GM19455 (cell line): ENCODE results near the gene ADAMTS2.
"Not testable (repeated sequence)": the region's sequence is repeated elsewhere in the genome, so short reads cannot be mapped to it uniquely, and the experiment has no call there.

Experiments used
- ATAC-seq: cut with Tn5 transposase; IDR thresholded peaks from one replicate; pipeline ENCODE4 v1.9.1; 2021; ENCODE audit not compliant: unreplicated experiment

The ADAMTS2 gene

DNA sequence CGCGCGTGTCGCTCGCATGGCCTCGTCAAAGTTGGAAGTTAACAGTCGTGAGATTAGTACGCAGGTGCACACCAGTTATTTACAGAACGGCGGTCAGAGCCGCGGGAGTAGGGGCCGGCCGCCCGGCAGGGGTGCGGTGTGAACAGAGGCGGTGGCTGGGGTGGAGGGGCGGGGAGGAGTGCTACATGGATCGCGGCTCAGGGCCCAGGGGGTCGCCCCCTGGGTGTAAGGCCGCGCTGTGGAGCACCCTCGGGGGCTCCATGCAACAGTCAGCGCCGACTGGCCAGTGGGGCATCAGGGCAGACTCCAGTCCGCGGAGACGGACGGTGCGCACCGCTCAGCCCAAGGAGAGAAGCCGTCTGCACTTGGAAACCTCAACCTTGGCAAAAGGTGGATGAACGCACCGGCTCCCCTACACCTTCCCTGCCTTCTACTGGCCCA, 224.8 kb downstream of the ADAMTS2 start:
- ATAC-seq, result no peak

DNA sequence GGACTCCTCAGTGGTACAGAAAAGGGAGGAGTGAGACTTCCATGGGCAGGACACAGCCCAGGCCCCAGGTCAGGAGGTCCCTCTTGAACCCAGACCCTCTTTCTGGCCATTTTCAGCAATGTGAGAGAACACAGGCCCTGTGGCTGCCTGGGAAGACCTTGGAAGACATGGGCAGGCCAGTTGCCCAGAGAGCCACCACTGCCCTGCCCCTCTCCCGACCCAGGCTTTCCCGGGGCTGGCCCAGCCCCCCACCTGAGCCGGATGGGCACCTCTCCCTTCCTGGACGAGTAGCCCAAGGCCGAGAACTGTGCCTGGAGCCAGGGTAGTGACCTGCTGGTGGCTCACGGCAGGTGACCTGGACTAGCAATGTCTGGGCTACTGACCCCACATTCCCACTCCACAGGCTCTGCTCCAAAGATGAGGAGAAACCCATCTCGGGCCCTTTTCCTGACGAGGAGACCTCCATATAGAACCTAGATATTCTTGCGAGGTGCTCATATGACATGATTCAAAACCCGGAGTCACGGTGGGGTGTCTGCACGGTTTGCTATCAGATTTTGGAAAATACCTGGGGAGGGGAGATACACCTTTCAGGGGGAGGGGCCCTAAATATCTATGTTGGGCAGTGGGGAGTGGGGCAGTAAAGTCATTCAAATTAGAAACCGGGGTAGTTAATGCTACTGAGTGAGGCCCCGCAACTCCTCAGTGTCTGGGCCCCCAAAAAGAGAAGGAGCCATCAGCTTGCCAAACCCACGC, 225.7 kb downstream of the ADAMTS2 start:
- ATAC-seq, result no peak

DNA sequence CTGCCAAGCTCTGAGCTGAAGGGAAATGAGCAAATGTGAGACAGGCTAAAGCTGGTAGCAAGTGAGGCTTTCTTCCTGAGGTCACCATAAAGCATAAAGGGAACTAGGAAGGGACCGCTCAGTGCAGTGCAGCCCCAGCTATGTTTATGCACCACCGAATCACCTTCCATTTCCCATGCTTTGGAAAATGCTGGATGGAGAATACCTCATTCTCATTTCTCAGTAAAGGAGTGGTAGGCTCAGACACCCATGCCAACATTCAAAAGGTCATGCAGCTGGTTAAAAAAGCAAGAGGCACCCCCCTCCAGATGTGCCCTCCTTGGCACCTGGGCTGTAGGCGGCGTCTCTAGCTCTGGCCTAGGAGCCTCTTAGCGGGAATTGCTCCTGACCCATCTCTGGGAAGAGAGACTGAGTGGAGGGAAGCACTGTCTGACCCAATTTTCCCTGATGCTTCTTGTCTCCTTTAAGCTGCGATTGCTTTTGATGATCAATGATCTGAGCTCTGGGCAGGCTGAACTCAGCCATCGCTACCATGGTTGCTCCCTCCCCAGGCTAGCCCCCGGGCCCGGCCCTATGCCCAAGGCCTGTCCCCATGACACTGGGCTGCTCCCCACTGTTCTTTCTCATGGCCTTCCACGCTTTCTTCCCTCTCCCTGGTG, 226.4 kb downstream of the ADAMTS2 start:
- ATAC-seq, result no peak

DNA sequence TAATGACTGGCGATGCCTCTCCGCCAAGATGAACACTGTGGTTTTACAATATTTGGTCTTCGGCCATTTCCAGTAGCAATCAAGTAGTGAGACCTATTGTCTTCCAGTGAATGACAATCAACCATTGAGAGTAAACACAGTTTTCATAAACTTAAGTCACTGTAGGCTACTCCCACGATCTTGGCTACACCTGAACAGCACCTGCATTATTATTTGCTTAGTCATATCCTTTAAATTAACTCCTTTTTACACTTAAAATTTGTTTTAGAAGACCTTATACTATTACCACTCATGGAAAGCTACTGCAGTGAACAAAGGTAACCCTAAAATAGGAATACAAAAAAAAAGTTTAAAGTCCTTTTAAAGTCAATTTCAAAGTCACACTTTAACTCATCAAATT, 226.9 kb downstream of the ADAMTS2 start:
- ATAC-seq, result no peak

DNA sequence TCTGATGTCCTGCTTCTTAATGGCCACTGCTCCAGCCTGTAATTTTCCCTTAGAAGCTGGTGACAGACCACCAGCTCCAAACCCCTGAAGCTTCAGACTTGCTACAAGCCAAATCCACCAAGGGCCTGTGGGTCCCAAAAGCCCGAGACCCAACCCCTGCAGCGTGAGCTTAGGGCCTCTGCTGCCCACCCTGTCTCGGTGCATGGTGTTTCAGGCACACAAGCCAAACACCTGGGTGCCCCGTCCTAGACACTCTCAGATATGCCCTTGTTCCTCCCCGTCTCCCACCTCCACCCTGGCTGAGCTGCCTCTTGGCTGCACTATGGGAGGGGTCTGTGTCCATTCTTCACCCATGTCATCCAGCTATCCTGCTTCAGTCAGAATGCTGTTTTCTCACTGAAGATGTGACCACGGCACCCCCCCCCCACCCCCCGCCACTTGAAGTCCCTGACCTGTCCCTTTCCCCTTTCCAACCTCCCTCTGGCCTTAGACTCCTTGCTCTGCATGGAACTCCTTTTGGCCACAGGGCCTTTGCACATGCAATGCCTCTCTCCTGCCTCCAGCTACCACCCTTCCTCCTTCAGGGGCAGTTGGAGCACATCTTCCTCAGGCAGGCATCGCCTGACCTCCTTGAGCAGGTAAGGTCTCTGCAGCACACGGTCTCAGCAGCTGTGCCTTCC, 229.3 kb downstream of the ADAMTS2 start:
- no peak for ATAC-seq

DNA sequence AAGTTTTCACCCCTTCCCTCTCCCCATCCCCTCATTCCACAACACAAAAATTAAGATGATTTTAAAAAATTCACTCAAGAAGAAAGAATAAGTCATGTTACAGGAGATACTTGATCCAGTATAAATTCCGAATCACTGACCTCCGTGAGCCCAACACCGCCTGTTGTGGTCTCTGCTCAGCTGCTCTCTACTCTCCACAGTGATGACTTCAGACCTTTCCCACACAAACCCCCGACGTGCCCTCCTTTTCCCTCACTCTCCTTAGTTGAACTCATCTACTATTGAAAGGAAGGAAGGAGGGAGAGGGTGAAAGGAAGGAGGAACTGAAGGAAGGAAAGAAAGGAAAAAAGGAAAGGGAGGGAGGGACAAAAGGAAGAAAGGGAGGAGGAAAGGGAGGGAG, 230.0 kb downstream of the ADAMTS2 start:
- no peak for ATAC-seq

DNA sequence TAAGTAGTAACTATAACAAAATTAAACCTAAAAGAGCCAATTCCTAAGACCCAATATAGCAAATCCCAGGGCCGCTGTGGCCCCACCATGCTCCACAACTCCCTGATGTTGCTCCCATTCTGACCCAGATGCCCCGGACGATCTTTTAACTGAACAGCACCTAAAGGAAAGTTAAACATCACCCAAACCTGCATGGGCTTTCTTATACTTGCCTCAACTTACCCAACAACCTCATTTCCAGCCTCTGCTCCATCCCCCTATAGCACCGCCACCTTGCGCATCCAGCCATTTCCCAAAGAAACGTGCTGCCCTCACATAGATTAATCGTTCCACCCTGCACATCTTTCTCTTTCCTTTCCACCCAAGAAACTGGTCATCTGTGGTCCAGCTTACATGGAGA, 230.5 kb downstream of the ADAMTS2 start:
- ATAC-seq, result no peak

DNA sequence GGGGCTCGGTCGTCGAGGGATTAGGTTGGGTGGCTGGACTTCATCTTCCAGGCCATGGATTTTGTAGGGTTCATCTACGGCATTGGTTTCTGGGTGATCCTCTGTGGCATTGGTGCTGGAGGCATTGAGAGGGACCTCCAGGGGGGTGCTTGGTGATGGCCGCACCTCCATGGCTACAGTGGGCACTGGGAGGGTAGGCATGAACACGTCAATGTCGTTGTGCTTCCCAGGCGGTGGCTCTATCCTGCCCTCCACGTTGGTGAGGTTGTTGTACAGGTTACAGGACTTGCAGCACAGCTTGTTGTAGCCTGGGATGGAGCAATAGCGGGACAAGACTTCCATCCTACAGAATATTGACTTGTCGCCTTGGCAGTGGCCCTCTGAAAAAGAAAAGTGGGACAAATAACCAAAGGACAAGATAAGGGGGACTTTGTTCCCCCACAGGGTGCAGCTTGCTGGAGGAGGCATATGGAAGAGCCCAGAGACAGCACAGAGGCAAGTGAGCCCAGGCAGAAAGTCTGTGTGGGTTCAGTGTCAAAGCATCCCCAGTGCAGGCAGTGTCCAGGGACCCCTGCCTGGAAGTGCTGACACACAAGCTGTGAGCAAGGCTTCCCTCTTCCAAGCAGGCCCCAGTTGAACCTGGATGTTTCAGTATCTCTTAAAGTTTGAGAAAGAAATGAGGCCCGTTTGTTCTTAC, 231.2 kb downstream of the ADAMTS2 start:
- no peak for ATAC-seq

DNA sequence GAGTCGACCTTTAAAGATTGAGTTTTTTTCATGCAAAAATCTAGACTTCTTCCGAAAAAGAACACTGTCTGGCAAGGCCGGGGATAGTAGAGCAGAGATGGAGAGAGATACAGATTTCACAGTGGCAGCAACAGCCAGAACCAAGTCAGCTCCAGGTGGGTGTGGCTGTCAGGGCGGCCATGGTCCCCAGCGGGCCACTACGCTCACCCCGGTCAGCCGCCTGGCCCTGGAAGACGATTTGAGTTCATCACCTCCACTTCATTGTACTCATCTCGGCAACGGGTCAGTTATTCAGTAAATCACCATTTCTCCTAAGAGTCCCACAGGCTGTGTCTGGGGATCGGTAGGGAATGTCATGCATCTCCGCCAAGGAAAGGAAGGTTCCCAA, 232.1 kb downstream of the ADAMTS2 start:
- ATAC-seq, result no peak

DNA sequence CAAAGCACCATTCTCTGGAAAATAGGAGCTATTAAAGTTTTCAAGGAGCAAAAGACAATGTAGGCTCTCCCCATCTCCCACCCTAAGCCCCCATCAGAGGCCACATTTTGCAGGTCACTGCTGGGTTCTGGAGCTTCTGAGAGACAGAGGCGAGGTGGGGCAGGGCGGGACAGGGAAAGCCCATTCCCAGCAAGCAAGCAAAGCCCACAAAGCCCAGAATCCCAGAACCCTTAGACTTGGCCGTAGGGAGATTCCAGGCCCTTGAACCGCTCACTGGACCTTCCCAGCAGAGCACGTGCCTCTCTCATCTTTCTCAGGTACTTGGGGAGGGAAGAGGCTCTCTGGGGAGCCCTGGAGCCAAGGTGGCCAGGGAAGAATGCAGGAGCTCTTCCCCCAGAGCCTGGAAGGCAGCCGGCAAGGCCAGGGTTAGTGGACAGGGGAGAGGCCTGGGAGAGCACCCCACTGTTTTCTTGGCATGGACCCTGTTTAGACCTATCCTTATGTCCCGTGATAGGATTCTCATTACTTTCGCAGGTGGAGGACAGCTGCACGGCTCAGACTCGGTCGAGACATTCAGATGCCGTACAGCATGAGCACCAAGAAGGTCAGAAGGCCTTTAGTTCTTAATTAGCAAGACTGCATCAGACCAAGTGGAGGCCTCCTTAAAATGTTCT, 232.7 kb downstream of the ADAMTS2 start:
- no peak for ATAC-seq

DNA sequence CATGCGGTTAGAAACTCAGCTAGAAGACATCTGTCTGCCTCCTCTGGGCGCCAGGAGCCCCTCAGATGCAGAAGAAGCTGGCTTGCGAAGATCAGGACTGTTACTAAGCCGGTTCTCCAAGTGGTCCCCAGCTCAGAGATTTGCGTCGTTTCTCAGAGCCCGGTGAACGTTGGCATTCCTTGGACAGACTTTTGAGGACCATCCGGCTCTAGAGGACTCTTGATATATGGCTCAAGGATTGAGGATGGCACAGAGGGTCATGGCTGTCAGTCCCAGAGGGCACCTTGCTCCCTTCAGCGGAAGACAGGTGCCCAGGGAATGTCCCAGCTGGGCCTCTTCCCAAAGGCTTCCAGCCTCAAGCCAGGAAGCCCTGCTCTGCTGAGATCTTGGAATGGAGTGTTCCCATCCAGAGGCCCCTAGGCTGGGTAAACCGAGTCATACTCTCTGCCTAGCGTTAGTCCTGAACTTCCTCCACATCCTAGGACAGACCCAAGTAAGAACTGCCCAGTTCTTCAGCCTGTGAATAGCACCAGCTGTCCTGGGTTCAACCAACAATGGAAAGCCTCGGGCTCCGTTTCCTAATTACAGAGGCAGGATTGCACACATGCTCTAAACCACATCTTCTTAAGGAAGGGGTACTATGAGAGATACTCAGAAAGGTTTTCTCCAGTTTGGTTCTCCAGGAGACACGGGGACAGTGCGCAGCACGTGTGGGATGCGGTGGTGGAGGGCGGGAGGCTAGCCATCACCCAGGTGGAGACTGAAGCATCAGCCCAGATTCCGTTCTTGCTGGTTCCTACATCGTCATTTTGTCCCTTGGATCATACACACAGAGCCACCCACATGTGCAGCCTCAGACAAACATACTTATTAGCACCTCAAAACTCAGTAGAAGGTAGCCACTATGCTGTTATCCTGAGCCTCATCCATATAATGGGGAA, 233.7 kb downstream of the ADAMTS2 start:
- ATAC-seq, result no peak

DNA sequence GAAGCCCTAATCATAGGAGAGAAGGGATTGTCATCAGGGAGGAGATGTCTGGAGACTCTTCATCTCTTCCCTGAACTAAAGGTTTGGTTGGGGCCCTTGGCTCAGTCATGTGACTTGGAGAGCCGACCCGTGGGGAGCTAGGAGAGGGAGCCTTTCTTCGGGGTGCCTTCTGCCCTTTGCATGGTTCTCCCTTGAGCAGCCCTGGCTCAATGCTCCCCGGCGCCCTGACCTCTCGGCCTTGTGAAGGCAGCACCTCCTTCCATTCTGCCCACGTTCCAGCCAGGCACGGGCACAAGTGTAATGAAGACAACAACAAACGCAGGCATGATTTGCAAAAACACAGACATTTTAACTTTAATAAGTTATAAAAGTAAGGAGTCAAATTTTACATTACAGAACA, 234.7 kb downstream of the ADAMTS2 start:
- no peak for ATAC-seq

DNA sequence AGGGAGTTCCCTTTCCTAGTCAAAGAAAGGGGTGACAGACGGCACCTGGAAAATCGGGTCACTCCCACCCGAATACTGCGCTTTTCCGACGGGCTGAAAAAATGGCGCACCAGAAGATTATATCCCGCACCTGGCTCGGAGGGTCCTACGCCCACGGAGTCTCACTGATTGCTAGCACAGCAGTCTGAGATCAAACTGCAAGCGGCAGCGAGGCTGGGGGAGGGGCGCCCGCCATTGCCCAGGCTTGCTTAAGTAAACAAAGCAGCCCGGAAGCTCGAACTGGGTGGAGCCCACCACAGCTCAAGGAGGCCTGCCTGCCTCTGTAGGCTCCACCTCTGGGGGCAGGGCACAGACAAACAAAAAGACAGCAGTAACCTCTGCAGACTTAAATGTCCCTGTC, 244.0 kb downstream of the ADAMTS2 start:
- ATAC-seq, result not testable (repeated sequence)

DNA sequence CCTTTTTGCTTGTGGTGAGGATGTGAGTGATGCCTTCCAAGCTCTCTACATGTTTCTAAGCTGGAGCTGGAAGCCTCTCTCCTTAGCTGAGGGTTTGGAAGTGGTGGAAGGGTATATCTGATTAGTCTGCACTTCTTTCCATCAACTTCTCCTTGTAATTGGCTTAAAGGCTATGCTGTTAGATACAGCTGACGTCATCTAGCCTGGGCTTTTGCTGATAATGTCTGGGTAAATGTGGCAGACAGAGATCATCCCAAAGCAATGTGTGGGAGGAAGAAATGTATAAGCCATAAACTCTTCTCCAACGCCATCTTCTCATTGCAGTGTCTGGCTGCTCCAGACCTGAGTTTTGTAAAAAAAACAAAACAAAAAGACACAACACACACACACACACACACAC, 255.8 kb downstream of the ADAMTS2 start:
- ATAC-seq, result no peak

DNA sequence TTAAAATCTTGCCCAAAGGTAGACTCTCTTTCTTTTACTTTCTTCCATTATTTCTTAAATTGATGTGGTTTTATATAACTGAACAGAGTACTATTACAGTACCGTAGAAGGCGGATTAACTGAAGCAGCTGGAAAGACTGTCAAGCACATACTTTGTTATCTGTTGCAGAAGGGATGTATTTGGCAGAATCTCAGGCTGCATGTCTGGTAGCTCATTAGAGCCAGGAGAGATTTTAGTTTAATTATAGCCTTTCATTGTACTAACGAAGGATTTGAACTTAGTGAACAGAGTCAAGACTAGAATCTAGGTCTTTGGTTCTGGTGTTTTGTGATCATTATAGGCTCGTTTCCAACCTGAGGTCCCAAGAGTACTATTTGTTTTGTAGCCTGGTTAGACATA, 264.5 kb downstream of the ADAMTS2 start:
- ATAC-seq, result no peak

DNA sequence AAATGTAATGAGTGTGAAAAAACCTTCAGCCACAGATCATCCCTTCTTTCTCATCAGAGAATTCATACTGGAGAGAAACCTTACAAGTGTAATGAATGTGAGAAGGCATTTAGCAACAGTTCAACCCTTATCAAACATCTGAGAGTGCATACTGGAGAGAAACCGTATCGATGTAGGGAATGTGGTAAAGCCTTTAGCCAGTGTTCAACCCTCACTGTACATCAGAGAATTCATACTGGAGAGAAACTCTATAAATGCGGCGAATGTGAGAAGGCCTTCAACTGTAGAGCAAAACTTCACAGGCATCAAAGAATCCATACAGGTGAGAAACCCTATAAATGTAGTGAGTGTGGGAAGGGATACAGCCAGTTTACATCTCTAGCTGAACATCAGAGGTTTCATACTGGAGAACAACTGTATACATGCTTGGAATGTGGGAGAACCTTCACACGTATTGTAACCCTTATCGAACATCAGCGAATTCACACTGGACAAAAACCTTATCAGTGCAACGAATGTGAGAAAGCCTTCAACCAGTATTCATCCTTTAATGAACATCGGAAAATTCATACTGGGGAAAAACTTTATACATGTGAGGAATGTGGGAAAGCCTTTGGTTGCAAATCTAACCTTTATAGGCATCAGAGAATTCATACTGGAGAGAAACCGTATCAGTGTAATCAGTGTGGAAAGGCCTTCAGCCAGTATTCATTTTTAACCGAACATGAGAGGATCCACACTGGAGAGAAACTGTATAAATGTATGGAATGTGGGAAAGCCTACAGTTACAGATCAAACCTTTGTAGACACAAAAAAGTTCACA, 265.9 kb downstream of the ADAMTS2 start:
- no peak for ATAC-seq

DNA sequence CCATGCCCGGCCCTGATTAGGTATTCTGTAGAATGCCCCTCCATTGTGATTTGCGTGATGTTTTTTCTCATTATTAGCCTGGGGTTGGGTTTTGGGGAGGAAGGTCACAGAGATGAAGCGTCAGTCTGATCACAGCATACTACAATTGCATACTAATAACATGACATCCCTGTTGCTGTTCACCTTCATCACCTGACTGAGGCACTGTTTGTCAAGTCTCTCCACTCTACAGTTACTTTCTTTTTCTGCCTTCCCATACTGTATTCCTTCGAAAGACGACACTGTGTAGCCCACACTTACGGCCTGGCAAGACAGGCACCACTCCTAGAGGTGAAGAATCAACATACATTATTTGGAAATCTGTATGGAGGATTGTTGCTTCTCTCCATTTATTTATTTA, 279.6 kb downstream of the ADAMTS2 start:
- ATAC-seq, result no peak

DNA sequence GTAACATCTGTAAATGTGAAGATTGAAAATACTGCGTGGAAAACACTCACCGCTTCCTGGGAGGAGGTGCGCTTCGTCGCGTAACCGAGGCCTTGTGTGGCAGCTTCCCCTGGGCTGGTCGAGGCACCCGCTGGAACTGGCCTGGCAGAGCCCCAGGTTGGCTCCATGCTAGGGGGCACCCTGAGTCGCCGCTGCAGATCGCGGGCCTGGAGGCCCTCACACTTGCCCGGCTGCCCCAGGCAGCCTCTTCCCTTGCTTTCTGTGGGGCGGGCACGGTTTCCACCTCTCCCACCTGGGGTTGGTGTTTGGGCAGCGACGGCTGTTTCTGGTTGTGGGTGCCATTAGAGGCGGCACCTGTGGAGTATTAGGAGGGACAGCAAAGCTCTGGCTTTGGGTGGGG, 284.2 kb downstream of the ADAMTS2 start:
- ATAC-seq, result no peak
